ENCODE data around the gene OSGEP. TPM values are rescaled to one million over a fixed set of nuclear protein-coding genes. Genes with fewer than 3 reads are reported as not detected.

The OSGEP gene
- total and polyA plus RNA-seq, 2 of the 13 experiments (the other 11 are each of a cell fraction or from before 2014, with no cell fraction given) = 39.7 to 41.1 TPM

- no peak for TF ChIP-seq ZBTB44 (CRISPR knock-in tag; IDR thresholded peaks at IDR 0.05)
- TF ChIP-seq, protein P1, sequence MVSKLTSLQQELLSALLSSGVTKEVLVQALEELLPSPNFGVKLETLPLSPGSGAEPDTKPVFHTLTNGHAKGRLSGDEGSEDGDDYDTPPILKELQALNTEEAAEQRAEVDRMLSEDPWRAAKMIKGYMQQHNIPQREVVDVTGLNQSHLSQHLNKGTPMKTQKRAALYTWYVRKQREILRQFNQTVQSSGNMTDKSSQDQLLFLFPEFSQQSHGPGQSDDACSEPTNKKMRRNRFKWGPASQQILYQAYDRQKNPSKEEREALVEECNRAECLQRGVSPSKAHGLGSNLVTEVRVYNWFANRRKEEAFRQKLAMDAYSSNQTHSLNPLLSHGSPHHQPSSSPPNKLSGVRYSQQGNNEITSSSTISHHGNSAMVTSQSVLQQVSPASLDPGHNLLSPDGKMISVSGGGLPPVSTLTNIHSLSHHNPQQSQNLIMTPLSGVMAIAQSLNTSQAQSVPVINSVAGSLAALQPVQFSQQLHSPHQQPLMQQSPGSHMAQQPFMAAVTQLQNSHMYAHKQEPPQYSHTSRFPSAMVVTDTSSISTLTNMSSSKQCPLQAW (CRISPR knock-in tag; IDR thresholded peaks at IDR 0.05) = no peak
- TF ChIP-seq, protein P2, sequence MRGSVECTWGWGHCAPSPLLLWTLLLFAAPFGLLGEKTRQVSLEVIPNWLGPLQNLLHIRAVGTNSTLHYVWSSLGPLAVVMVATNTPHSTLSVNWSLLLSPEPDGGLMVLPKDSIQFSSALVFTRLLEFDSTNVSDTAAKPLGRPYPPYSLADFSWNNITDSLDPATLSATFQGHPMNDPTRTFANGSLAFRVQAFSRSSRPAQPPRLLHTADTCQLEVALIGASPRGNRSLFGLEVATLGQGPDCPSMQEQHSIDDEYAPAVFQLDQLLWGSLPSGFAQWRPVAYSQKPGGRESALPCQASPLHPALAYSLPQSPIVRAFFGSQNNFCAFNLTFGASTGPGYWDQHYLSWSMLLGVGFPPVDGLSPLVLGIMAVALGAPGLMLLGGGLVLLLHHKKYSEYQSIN (CRISPR knock-in tag; IDR thresholded peaks at IDR 0.05; ENCODE audit: borderline replicate concordance) = no peak
- no peak for TF ChIP-seq MIXL1 (CRISPR knock-in tag; IDR thresholded peaks at IDR 0.05)
- TF ChIP-seq KDM2A (CRISPR knock-in tag; IDR thresholded peaks at IDR 0.05; ENCODE audit: borderline replicate concordance, low read depth) = no peak
- no peak for TF ChIP-seq PHF5A (CRISPR knock-in tag; IDR thresholded peaks at IDR 0.05; ENCODE audit: low read depth, unreplicated experiment)
- TF ChIP-seq, protein P3, sequence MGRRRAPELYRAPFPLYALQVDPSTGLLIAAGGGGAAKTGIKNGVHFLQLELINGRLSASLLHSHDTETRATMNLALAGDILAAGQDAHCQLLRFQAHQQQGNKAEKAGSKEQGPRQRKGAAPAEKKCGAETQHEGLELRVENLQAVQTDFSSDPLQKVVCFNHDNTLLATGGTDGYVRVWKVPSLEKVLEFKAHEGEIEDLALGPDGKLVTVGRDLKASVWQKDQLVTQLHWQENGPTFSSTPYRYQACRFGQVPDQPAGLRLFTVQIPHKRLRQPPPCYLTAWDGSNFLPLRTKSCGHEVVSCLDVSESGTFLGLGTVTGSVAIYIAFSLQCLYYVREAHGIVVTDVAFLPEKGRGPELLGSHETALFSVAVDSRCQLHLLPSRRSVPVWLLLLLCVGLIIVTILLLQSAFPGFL (CRISPR knock-in tag; IDR thresholded peaks at IDR 0.05) = no peak
- TF ChIP-seq HMGA1 (CRISPR knock-in tag; conservative IDR thresholded peaks at IDR 0.05) = no peak
- no peak for TF ChIP-seq KLF9 (CRISPR knock-in tag; IDR thresholded peaks at IDR 0.05; ENCODE audit: low read depth)
- TF ChIP-seq KMT2B (CRISPR knock-in tag; IDR thresholded peaks at IDR 0.05) = no peak
- no peak for TF ChIP-seq BHLHE40 (IDR thresholded peaks at IDR 0.05; ENCODE audit: low read length)
- no peak for TF ChIP-seq ZBTB3 (CRISPR knock-in tag; IDR thresholded peaks at IDR 0.05; ENCODE audit: borderline replicate concordance, low read depth)
- TF ChIP-seq KAT2B (IDR thresholded peaks at IDR 0.05; ENCODE audit: borderline replicate concordance, low read depth, low read length) = no peak
- TF ChIP-seq ZNF235 (CRISPR knock-in tag; IDR thresholded peaks at IDR 0.05; ENCODE audit: borderline replicate concordance) = no peak
- 0 out of 2 replicates have a peak, but pooled peaks have one; percentile 39 for TF ChIP-seq PPARG (CRISPR knock-in tag; conservative IDR thresholded peaks at IDR 0.05)
- TF ChIP-seq TFDP1 (CRISPR knock-in tag; IDR thresholded peaks at IDR 0.05; ENCODE audit: borderline replicate concordance) = peak; percentile 38; the same call in 1 of the 2 replicates
- TF ChIP-seq RBM39 (IDR thresholded peaks at IDR 0.05; ENCODE audit: low read depth, low read length, poor library complexity, severe bottlenecking) = no peak
- no peak for TF ChIP-seq FLYWCH1 (CRISPR knock-in tag; IDR thresholded peaks at IDR 0.05)
- no peak for TF ChIP-seq GABPA (IDR thresholded peaks at IDR 0.05; ENCODE audit: low read depth, low read length)
- TF ChIP-seq GABPA (CRISPR knock-in tag; IDR thresholded peaks at IDR 0.05; ENCODE audit: low read depth) = peak; percentile 59
- no peak for TF ChIP-seq ZFP90 (CRISPR knock-in tag; IDR thresholded peaks at IDR 0.05; ENCODE audit: borderline replicate concordance)
- no peak for TF ChIP-seq ZNF253 (CRISPR knock-in tag; IDR thresholded peaks at IDR 0.05; ENCODE audit: borderline replicate concordance)
Observed at GRCh38 chr14:20427231-20428009, 27.2 kb downstream of the OSGEP start (continued).
